Stimulated activated CD4-positive, alpha-beta T cell treated with anti-CD3 and anti-CD28 coated beads, TNF-alpha, amount 100 ng/mL, for 1 hour (primary cell): Measurements from ENCODE around the gene PPFIBP2.
"Not testable (repeated sequence)": the region's sequence is repeated elsewhere in the genome, so short reads cannot be mapped to it uniquely, and the experiment has no call there.

Source experiments
- DNase-seq, 3 donors: peaks; one replicate each; pipeline ENCODE4 v3.0.0-alpha.2; 2020; ENCODE audit warnings: low read depth in 3 of 3, low spot score in 1 of 3

The PPFIBP2 gene

DNA sequence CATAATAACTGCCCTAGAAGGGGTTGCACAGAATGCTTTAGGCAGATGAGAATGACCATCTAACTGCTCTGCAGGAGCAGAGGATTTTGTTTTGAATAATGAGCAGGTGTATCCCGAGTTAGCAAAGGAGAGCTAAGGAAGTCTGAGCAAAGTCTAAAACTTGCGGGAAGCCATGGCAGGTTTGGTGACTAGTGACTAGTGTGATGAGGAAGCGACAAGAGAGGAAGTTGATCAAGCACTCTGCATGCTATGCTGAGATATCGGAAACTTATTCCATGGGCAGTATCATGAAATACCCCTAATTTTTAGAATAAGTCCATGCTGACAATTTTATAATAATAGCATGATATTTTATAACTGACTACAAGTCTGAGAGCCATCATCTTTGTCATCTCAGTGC, 15.6 kb upstream of the PPFIBP2 start:
- DNase-seq = no peak

GRCh38 chr11:7499081-7499480, 14.7 kb upstream of the PPFIBP2 start:
- no peak for DNase-seq

DNA sequence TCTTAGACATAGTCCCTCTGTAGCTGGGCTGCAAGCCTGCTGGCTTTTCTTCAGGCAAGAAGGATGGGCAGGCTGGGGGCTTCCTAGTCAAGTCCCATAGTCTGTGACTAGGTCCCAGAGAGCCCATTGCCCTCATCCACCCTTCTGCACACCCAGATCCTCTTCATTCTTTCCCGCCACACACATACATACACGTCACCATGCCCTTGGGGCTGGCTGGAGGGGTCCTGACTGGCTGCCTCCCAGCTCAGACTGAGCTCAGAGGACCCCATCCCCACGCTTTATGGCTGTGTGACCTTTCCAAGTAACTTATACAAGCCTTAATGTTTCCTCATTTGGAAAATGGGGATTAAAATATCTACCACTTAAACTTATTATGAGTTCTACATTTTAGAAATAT, 13.5 kb upstream of the PPFIBP2 start:
- DNase-seq = no peak

- DNase-seq = no peak
Observed at GRCh38 chr11:7501251-7501650, 12.5 kb upstream of the PPFIBP2 start.

DNA sequence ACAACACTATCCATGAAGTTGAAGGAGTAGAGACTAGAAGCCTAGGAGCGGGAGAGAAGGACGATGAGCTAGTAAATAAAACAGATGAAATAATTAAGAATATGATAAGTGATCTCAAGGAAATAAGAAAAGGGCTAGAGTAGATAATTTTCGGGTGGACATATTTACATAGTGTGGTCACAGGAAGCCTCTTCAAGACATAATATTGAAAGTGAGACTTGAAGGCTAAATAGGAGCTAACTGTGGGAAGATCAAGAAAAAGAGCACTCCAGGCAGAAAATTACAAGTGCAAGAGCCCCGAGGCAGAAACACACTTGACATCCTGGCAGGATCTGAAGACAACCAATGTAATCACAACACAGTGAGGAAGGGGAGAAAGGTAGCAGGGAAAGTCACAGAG, 11.9 kb upstream of the PPFIBP2 start:
- no peak for DNase-seq

- no peak for DNase-seq
Observed at GRCh38 chr11:7506243-7506642, 7.6 kb upstream of the PPFIBP2 start.

GRCh38 chr11:7508087-7508486, 5.7 kb upstream of the PPFIBP2 start:
- no peak for DNase-seq

DNA sequence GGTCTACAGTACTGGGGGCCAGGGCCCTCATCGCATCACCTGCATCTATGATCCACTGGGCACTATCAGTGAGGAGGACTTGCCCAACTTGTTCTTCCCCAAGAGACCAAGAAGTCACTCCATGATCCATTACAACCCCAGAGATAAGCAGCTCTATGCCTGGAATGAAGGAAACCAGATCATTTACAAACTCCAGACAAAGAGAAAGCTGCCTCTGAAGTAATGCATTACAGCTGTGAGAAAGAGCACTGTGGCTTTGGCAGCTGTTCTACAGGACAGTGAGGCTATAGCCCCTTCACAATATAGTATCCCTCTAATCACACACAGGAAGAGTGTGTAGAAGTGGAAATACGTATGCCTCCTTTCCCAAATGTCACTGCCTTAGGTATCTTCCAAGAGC, 3.8 kb upstream of the PPFIBP2 start:
- DNase-seq = no peak

GRCh38 chr11:7511401-7511800, 2.4 kb upstream of the PPFIBP2 start:
- no peak for DNase-seq

DNA sequence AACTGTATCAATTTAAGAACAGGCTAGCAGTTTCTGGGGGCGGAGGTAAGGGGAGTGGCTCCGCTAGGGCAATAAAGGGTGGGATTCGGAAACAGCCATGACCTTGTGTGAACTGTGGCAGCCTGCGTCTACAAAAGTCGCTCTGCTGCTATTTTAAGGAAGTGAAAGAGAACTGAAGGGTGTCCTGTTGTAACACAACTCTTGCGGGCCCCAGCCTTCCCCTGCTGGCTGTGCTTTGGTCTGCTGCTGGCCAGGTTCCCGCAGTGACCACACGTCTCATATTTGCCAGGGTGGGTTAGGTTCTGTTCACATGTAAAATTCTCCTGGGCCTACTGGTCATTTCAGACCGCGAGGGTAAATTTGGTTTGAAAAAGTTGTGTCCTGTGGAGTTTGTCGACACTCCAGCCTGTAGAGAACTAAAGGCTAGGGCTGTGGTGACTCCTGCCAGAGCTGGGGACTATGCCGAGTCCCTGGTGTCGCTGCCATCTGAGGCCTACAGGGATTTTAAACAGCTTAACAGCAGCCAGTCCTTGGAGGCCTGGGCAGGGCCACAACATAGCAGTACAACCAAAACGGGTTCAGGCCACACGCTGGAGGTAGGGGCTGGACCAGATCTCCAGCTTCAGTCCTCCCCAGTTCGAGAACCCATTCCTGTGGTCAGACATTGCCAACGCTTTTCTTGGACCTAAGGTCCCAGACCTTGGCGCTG, 1.1 kb upstream of the PPFIBP2 start:
- DNase-seq = no peak

DNA sequence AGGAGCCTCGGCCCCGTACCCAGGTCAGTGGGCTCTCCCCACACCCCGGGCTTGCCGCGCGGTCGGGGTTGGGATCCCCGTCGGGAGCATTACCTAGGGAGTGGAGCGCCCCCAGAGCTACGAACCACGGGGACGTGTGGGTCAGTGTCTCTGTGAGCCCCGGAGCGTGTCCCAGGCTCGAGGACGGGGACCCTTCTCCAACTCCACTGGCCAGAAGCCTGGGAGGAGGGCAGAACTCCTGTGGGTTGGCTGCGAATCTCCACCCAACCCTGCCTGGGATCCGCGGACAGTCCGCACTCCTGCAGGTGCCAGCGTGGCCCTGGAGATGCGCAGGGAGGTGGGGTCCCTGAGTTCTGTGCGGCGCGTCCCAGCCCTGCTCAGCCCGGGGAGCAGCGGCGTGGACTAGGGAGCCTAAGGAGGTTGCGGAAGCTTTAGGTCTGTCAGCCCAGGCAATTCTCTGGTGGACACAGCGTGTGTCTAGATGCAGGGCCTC, 346 bp downstream of the PPFIBP2 start:
- DNase-seq = no peak

DNA sequence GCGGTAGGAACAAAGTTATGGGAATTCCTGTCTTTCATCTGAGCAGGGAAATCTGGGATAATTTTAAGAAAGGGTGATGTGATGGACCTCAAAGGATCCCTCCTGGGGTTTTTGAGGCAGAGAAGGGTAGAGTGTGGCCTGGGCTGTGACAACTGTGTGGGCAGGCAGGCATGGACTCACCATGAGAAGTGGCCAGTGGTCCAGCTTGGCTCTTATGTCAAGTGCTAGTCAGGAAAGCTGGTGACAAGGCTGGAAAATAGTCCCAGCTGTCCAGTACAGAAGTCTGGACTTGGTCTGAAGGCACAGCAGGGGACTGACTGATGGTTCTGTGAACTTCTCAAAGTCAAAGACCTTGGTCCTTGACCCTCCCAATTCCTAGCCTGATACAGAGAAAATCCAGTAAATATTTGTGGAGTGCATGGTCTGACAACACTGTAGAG, 1.7 kb downstream of the PPFIBP2 start:
- DNase-seq = no peak

- no peak for DNase-seq
Observed at GRCh38 chr11:7516475-7516874, 2.7 kb downstream of the PPFIBP2 start.

DNA sequence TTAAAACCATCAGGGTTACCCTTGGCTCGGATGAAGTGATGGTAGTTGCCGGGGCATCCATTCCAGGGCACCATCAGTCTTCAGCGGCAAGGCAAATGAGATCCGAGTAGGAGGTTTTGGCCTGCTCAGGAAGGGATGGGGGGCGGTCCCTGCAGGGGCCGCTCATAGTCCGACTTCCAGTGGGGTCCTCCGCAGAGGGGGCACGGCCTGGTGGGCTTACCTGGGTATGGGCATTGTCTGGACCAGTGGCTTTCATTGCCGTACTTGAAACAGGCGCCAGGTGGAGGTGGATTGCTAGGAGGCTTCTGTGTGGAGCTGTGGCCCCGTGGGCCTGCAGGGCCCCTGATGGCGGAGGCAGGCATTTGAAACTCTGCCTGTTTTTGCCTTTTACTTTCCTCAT, 3.9 kb downstream of the PPFIBP2 start:
- DNase-seq = not testable (repeated sequence)

GRCh38 chr11:7518811-7519562, 5.2 kb downstream of the PPFIBP2 start:
- DNase-seq = no peak

DNA sequence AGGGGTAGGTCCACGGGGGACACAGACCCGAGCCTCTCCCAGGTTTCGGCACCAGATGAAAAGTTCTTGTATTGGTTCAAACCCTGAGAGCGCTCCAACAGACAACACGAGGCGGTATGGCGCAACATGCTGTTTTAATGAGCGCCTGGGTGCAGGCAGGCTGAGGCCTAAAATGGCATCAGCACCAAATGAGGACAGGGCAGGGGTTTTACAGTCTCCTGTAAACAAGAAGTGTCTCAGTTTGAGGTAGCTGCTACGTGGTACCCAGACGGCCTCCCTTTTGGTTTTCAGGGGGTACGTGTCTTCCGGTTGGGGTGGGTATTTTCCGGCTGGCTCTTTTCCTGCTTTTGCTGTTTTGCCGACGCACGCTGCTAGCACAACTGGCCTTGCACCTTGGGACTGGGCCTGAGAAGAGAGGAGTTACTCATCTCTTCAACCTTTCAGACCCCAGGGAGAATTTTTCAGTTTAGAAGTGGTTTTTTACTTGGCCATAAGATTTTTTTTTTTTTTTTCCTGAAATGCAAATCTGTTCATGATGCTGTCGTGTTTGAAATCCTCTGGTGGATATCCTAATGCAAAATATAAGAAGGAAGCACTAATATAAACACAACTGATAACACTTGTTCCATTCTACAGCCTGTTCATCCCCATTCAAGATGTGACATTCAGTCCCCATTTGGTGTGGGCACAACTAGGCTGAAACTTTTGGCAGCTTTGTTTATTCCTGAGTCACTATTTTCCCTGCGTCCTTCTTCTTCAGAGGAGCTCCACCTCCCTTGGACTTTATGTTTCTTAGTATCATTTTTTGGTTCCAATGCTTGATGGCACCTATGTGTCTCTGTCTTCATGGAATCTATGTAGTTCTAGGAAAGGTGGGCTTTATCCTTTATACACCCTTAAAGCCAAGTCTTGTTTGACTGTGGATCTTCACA, 6.5 kb downstream of the PPFIBP2 start:
- DNase-seq = no peak

GRCh38 chr11:7520981-7521487, 7.2 kb downstream of the PPFIBP2 start:
- no peak for DNase-seq

DNA sequence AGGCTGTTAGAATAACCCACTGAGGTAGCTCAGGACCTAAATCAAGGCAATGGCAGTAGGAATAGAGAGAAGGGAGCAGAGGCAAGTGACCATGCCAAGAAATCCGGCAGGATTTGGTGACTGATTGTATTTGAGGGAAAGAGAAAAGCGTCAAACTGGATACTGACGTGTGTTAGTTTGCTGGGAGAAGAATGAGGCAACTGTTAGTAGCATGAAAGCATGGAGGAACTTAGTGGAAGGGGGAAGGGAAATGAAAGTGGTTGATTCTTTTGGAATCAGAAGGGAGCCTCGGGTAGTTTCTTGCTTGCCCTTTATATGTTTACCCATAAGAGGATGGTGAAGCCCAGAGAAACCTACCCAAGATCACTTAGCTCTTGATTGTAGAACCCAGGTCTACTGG, 8.3 kb downstream of the PPFIBP2 start:
- DNase-seq = no peak

DNA sequence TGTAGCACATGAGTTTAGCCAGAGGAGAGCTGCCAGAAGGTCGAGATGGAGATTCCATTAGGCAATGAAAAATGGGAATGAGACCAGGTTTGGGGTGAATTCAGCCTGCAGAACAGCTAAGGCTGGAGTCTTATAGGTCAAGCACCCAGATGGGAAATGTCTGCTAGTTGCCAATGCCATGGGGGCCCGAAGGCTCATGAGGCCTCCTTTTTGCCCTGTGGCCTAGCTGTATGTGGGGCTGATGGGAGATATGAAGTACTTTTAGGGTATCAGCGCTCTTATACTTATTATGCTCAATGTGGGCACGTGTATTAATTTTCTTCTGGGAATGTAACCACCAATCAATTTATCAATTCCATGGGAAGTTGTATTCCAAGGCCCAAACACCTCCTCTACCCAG, 8.7 kb downstream of the PPFIBP2 start:
- no peak for DNase-seq

DNA sequence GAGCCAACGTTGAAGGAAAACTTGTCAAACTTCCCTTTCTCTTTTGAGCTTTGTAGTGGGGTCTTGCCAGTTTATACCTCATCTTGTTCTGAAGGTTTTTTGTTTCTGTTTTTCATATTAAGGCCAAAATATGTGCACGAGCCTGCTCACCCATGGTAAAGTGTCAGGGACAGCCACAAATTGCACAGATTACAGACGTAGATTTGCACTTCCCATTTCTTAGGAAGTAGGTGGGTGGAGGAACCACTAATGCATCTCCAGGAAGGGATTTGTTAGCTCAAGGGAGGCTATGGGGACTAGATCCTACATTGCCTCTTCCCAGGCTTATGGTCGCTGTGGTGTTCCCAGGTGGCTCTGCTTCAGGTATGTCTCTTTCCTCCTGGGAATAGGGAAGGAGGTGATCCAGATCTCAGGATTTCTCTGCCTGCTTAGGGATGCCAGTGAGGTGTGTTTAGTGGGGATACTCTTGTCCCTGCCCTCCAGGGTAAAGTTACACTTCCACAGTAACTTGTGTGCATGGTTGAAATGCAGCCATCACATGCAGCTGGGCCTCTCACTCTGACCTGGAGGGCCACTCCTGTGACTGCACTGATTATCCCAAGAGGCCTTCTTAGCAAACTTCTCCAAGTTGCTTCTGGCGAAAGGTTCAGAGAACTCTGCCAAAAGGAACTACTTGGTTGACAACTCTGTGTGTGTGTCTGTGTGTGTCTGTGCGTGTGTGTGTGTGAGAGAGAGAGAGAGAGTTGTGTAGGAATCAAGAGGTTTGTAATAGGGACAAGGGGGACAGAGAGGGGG, 9.8 kb downstream of the PPFIBP2 start:
- no peak for DNase-seq
